T-cell (primary cell): Measurements from ENCODE around the gene C16orf74. TPM values are rescaled to one million over a fixed set of nuclear protein-coding genes. Genes with fewer than 3 reads are reported as not detected.

Source experiments
- ATAC-seq, 4 experiments: fragments of 200-7000 bp in 3 of 4; fragments of 150-1000 bp in 1 of 4; cut with Tn5 transposase; replicated peaks in 1 of 4; 1 replicate in 3 of 4; 2 replicates in 1 of 4; pipeline ENCODE4 v1.10.0; 2021; ENCODE audit warnings: moderate library complexity in 3 of 4, mild to moderate bottlenecking in 2 of 4, moderate number of reproducible peaks in 1 of 4
- CTCF ChIA-PET, 2 donors: fragments of 300-600 bp; sonication (Branson Sonifier 250); formaldehyde crosslinking; loops; one replicate each; lab custom pipeline; 2022; ENCODE audit warnings: antibody characterized with exemption in 2 of 2; lab: Charles Lee
- POLR2A ChIA-PET, 2 donors: fragments of 300-600 bp; sonication (Branson Sonifier 250); formaldehyde crosslinking; loops; one replicate each; lab custom pipeline; 2022; ENCODE audit warnings: antibody characterized with exemption in 2 of 2; lab: Charles Lee
- DNase-seq, 35 experiments: peaks; one replicate each; pipeline versions ENCODE4 v3.0.0 to v3.0.0-alpha.2; 2013 to 2023
- H3K27ac ChIP-seq: one replicate; pipeline ENCODE4 v1.5.1; 2013; ENCODE audit warnings: low read length
- H3K27me3 ChIP-seq, 2 experiments: replicated peaks in 1 of 2; 1 replicate in 1 of 2; 2 replicates in 1 of 2; pipeline versions ENCODE4 v1.6.1 to v1.7.0; 2013; ENCODE audit warnings: low read length in 1 of 2, mixed read lengths in 1 of 2; ENCODE audit not compliant: control insufficient read depth in 2 of 2, insufficient read depth in 2 of 2; ENCODE audit errors: extremely low read depth in 1 of 2
- H3K36me3 ChIP-seq, 2 donors: 1 replicate in 1 of 2; 2 replicates in 1 of 2; pipeline versions ENCODE4 v1.6.1 to v1.7.0; 2013; ENCODE audit warnings: low read length in 1 of 2; ENCODE audit not compliant: control insufficient read depth in 2 of 2, insufficient read depth in 1 of 2; ENCODE audit errors: extremely low read depth in 1 of 2
- H3K4me1 ChIP-seq, 2 experiments: 1 replicate in 1 of 2; 2 replicates in 1 of 2; pipeline versions ENCODE4 v1.6.1 to v1.7.0; 2013; ENCODE audit warnings: low read length in 2 of 2, mixed read lengths in 1 of 2; ENCODE audit not compliant: insufficient read depth in 2 of 2, control insufficient read depth in 1 of 2; ENCODE audit errors: extremely low read depth in 1 of 2
- H3K4me3 ChIP-seq, 2 donors: 1 replicate in 1 of 2; 2 replicates in 1 of 2; pipeline versions ENCODE4 v1.5.1 to v1.7.0; 2013; ENCODE audit warnings: mild to moderate bottlenecking in 2 of 2, low read length in 1 of 2, moderate library complexity in 1 of 2; ENCODE audit not compliant: control insufficient read depth in 1 of 2; ENCODE audit errors: extremely low read depth in 1 of 2
- H3K9me3 ChIP-seq: 2 replicates; pipeline ENCODE4 v1.7.0; 2013
- H3K27ac Mint-ChIP-seq, 2 donors: one replicate each; pipeline ENCODE4 v1.8.0; 2020 to 2021; ENCODE audit warnings: mild to moderate bottlenecking in 2 of 2, mixed read lengths in 2 of 2
- H3K27me3 Mint-ChIP-seq, 2 donors: one replicate each; pipeline ENCODE4 v1.8.0; 2021 to 2022; ENCODE audit warnings: mixed read lengths in 2 of 2
- H3K36me3 Mint-ChIP-seq: one replicate; pipeline ENCODE4 v1.8.0; 2021; ENCODE audit warnings: mixed read lengths
- H3K4me1 Mint-ChIP-seq, 3 donors: one replicate each; pipeline ENCODE4 v1.8.0; 2020 to 2022; ENCODE audit warnings: mixed read lengths in 3 of 3, mild to moderate bottlenecking in 1 of 3
- H3K4me3 Mint-ChIP-seq, 3 donors: one replicate each; pipeline ENCODE4 v1.8.0; 2020 to 2022; ENCODE audit warnings: mild to moderate bottlenecking in 3 of 3, mixed read lengths in 3 of 3, moderate library complexity in 3 of 3
- H3K9me3 Mint-ChIP-seq, 3 donors: one replicate each; pipeline ENCODE4 v1.8.0; 2020 to 2022; ENCODE audit warnings: mixed read lengths in 3 of 3
- WGBS: methylation state at CpG from one replicate; pipeline ENCODE4 v1.1.5; 2013; ENCODE audit warnings: missing lambda C conversion rate; ENCODE audit not compliant: insufficient coverage; 5-methylcytosine and 5-hydroxymethylcytosine counted together
- total RNA-seq, 35 experiments: library from RNA in 6 of 35; stranded (reverse) in 6 of 35; fragments of 120-200 nt in 1 of 35; gene quantifications; one replicate each; pipeline versions ENCODE4 v1.2.1 to v1.2.4 and lab custom pipeline; 2013 to 2026

Gene C16orf74
- total RNA-seq, 5 donors from 2014 or later (not counting 1 experiment from before 2014, with no cell fraction given), result 3.1 to 21.7 (median 15.6) TPM

GRCh38 chr16:85785927-85786326, 35.0 kb upstream of the C16orf74 start:
- peaks cover 5 to 50% of the 10 kb centered on the region in 2 donors for H3K36me3 ChIP-seq
- Mint-ChIP-seq H3K27me3 (no peaks in the 10 kb centered on the region), H3K4me1 (peaks cover 20 to 36% (median 29%) of the 10 kb centered on the region in 3 donors), H3K4me3 (no peak overlapping the region), H3K9me3 (no peaks in the 10 kb centered on the region), H3K27ac (no peak overlapping the region), H3K36me3 (peaks cover 45% of the 10 kb centered on the region)
- H3K9me3 ChIP-seq, result no peaks in the 10 kb centered on the region
- ChIA-PET CTCF (no interaction called here), POLR2A (no interaction called here)
- DNase-seq (no peak), ATAC-seq (no peak)
- no peak overlapping the region for H3K4me3 ChIP-seq
- no CpG with 5 or more reads among the region's 2 CpGs for WGBS
- no peaks in the 10 kb centered on the region for H3K27me3 ChIP-seq
- peaks cover 4 to 14% of the 10 kb centered on the region in 2 experiments for H3K4me1 ChIP-seq
- H3K27ac ChIP-seq, result no peak overlapping the region

GRCh38 chr16:85784813-85785212, 33.9 kb upstream of the C16orf74 start:
- peaks cover 9 to 61% of the 10 kb centered on the region in 2 donors for H3K36me3 ChIP-seq
- CTCF ChIA-PET, result no interaction called here

GRCh38 chr16:85783441-85783840, 32.5 kb upstream of the C16orf74 start:
- peak overlapping the region in 1 of 2 donors; percentile 25 for H3K27ac Mint-ChIP-seq
- WGBS, result 90% methylated on average over 5 of the region's 8 CpGs

More at GRCh38 chr16:85784813-85785212, 33.9 kb upstream of the C16orf74 start:
- Mint-ChIP-seq H3K27me3 (no peaks in the 10 kb centered on the region), H3K4me1 (peaks cover 9 to 25% (median 18%) of the 10 kb centered on the region in 3 donors), H3K36me3 (peaks cover 49% of the 10 kb centered on the region), H3K4me3 (no peak overlapping the region), H3K9me3 (no peaks in the 10 kb centered on the region), H3K27ac (no peak overlapping the region)
- Histone ChIP-seq H3K27ac (no peak overlapping the region), H3K4me3 (no peak overlapping the region), H3K9me3 (no peaks in the 10 kb centered on the region), H3K27me3 (no peaks in the 10 kb centered on the region), H3K4me1 (peaks cover 0 to 6% of the 10 kb centered on the region in 2 experiments)
- WGBS, result no CpG with 5 or more reads among the region's 2 CpGs
- POLR2A ChIA-PET, result interaction anchor here in 1 of 2 donors (0.6 kb wide), 1 partner anchor 44 kb away, joined by 3 read pairs; no protein-coding TSS in a partner anchor
- DNase-seq (no peak), ATAC-seq (no peak)

GRCh38 chr16:85782451-85782850, 31.6 kb upstream of the C16orf74 start:
- POLR2A ChIA-PET, result no interaction called here
- H3K27ac Mint-ChIP-seq, result peak overlapping the region; percentile 1 to 61
- H3K36me3 Mint-ChIP-seq, result peaks cover 57% of the 10 kb centered on the region

More at GRCh38 chr16:85783441-85783840, 32.5 kb upstream of the C16orf74 start:
- Histone ChIP-seq H3K9me3 (no peaks in the 10 kb centered on the region), H3K36me3 (peaks cover 13 to 67% of the 10 kb centered on the region in 2 donors), H3K27me3 (no peaks in the 10 kb centered on the region), H3K4me3 (no peak overlapping the region), H3K27ac (no peak overlapping the region), H3K4me1 (peaks cover 0 to 4% of the 10 kb centered on the region in 2 experiments)
- H3K27me3 Mint-ChIP-seq, result no peaks in the 10 kb centered on the region
- ChIA-PET CTCF (no interaction called here), POLR2A (no interaction called here)
- no peak for DNase-seq
- peaks cover 57% of the 10 kb centered on the region for H3K36me3 Mint-ChIP-seq
- no peaks in the 10 kb centered on the region for H3K9me3 Mint-ChIP-seq
- H3K4me3 Mint-ChIP-seq, result no peak overlapping the region
- ATAC-seq, result no peak
- peaks cover 0 to 12% (median 6%) of the 10 kb centered on the region in 3 donors for H3K4me1 Mint-ChIP-seq

GRCh38 chr16:85781695-85782370, 30.9 kb upstream of the C16orf74 start:
- no peak for ATAC-seq
- Histone ChIP-seq H3K4me1 (peaks cover 0 to 4% of the 10 kb centered on the region in 2 experiments), H3K4me3 (no peak overlapping the region), H3K27ac (no peak overlapping the region), H3K9me3 (no peaks in the 10 kb centered on the region), H3K36me3 (peaks cover 8 to 64% of the 10 kb centered on the region in 2 donors), H3K27me3 (no peaks in the 10 kb centered on the region)
- ChIA-PET CTCF (no interaction called here), POLR2A (no interaction called here)
- H3K4me1 Mint-ChIP-seq, result peaks cover 0 to 9% (median 0%) of the 10 kb centered on the region in 3 donors
- WGBS, result 96% methylated on average over 16 of the region's 16 CpGs
- peaks cover 57% of the 10 kb centered on the region for H3K36me3 Mint-ChIP-seq
- H3K27me3 Mint-ChIP-seq, result no peaks in the 10 kb centered on the region
- no peak overlapping the region for H3K4me3 Mint-ChIP-seq
- no peaks in the 10 kb centered on the region for H3K9me3 Mint-ChIP-seq
- H3K27ac Mint-ChIP-seq, result peak overlapping the region in 1 of 2 donors; percentile 61
- DNase-seq, result no peak

More at GRCh38 chr16:85782451-85782850, 31.6 kb upstream of the C16orf74 start:
- Mint-ChIP-seq H3K4me1 (peaks cover 0 to 9% (median 0%) of the 10 kb centered on the region in 3 donors), H3K27me3 (no peaks in the 10 kb centered on the region), H3K4me3 (no peak overlapping the region), H3K9me3 (no peaks in the 10 kb centered on the region)
- Histone ChIP-seq H3K9me3 (no peaks in the 10 kb centered on the region), H3K27ac (no peak overlapping the region), H3K4me1 (peaks cover 0 to 4% of the 10 kb centered on the region in 2 experiments), H3K27me3 (no peaks in the 10 kb centered on the region), H3K36me3 (peaks cover 8 to 66% of the 10 kb centered on the region in 2 donors), H3K4me3 (no peak overlapping the region)
- WGBS, result 94% methylated on average over 6 of the region's 6 CpGs
- no peak for DNase-seq
- CTCF ChIA-PET, result no interaction called here
- no peak for ATAC-seq

GRCh38 chr16:85781156-85781555, 30.3 kb upstream of the C16orf74 start:
- Histone ChIP-seq H3K9me3 (no peaks in the 10 kb centered on the region), H3K4me3 (no peak overlapping the region), H3K36me3 (peaks cover 8 to 62% of the 10 kb centered on the region in 2 donors), H3K27me3 (no peaks in the 10 kb centered on the region), H3K4me1 (peaks cover 0 to 4% of the 10 kb centered on the region in 2 experiments), H3K27ac (no peak overlapping the region)
- ChIA-PET CTCF (no interaction called here), POLR2A (no interaction called here)
- H3K27me3 Mint-ChIP-seq, result no peaks in the 10 kb centered on the region
- WGBS, result 92% methylated on average over 6 of the region's 10 CpGs
- H3K27ac Mint-ChIP-seq, result no peak overlapping the region
- peaks cover 0 to 7% (median 0%) of the 10 kb centered on the region in 3 donors for H3K4me1 Mint-ChIP-seq
- no peaks in the 10 kb centered on the region for H3K9me3 Mint-ChIP-seq
- ATAC-seq (no peak), DNase-seq (no peak)
- H3K36me3 Mint-ChIP-seq, result peaks cover 60% of the 10 kb centered on the region
- H3K4me3 Mint-ChIP-seq, result no peak overlapping the region
